GM20000 (cell line): ENCODE data around the gene MLLT10.

Source experiments
- DNase-seq: peaks from one replicate; pipeline ENCODE4 v3.0.0; 2012; ENCODE audit warnings: low spot score
- CTCF ChIP-seq: IDR thresholded peaks from 2 replicates; pipeline ENCODE4 v1.5.1; 2012; ENCODE audit warnings: mild to moderate bottlenecking, control low read depth; ENCODE audit errors: extremely low read depth, missing control alignments

The MLLT10 gene

GRCh38 chr10:21497177-21497807 lies 36.7 kb upstream of the MLLT10 start:
- TF ChIP-seq CTCF = no peak
- peak; percentile 54 for DNase-seq

- no peak for DNase-seq
- TF ChIP-seq CTCF = no peak
Measured at GRCh38 chr10:21498377-21498776, 35.7 kb upstream of the MLLT10 start.

- TF ChIP-seq CTCF = no peak
- DNase-seq = no peak
Measured at GRCh38 chr10:21498986-21499385, 35.0 kb upstream of the MLLT10 start.

GRCh38 chr10:21499701-21500577 lies 34.1 kb upstream of the MLLT10 start:
- no peak for TF ChIP-seq CTCF
- DNase-seq = peak; percentile 66

- no peak for TF ChIP-seq CTCF
- DNase-seq = peak; percentile 29
Measured at GRCh38 chr10:21500578-21500910, 33.5 kb upstream of the MLLT10 start.

GRCh38 chr10:21501091-21501490 lies 32.9 kb upstream of the MLLT10 start:
- no peak for DNase-seq
- no peak for TF ChIP-seq CTCF

- no peak for DNase-seq
- TF ChIP-seq CTCF = no peak
Measured at GRCh38 chr10:21501731-21502347, 32.2 kb upstream of the MLLT10 start.
